OCI-LY7 (cell line): ENCODE data around the gene PWP2.
"Not testable (repeated sequence)": the region's sequence is repeated elsewhere in the genome, so short reads cannot be mapped to it uniquely, and the experiment has no call there.

Source experiments
- CTCF ChIP-seq: fragments of 200-600 bp; sonication (generic); conservative IDR thresholded peaks from 2 replicates; pipeline ENCODE4 v1.5.1; 2014; ENCODE audit warnings: mild to moderate bottlenecking, antibody characterized with exemption, low read length, moderate library complexity, mixed read lengths
- EZH2phosphoT487 ChIP-seq: fragments of 200-600 bp; sonication (generic); IDR thresholded peaks from 2 replicates; pipeline ENCODE4 v1.6.1; 2018; ENCODE audit warnings: low read depth, borderline replicate concordance, mild to moderate bottlenecking, mixed run types, antibody characterized with exemption, low read length, moderate library complexity, mixed read lengths

GRCh38 chr21:44138039-44138438, 30.8 kb downstream of the PWP2 start:
- TF ChIP-seq CTCF, EZH2phosphoT487: not testable (repeated sequence)
